Liver (tissue), 3 donors: ENCODE data around the gene NDC1.

Experiments
- ATF3 ChIP-seq: IDR thresholded peaks from 2 replicates; pipeline ENCODE4 v1.6.1; 2016; ENCODE audit warnings: antibody characterized with exemption
- CTCF ChIP-seq: fragments of 150-350 bp; IDR thresholded peaks from 2 replicates; pipeline ENCODE4 v1.5.1; 2017; ENCODE audit warnings: improper control_type of control experiment, low read depth, low read length; ENCODE audit not compliant: missing input control
- EGR1 ChIP-seq, 2 donors: IDR thresholded peaks; 2 replicates each; pipeline ENCODE4 v1.6.1; 2016 to 2018; ENCODE audit warnings: antibody characterized with exemption in 2 of 2, low read depth in 2 of 2
- GABPA ChIP-seq, 2 donors: IDR thresholded peaks in 1 of 2; conservative IDR thresholded peaks in 1 of 2; 2 replicates each; pipeline ENCODE4 v1.6.1; 2016; ENCODE audit warnings: antibody characterized with exemption in 2 of 2, mild to moderate bottlenecking in 1 of 2, moderate library complexity in 1 of 2
- HNF4G ChIP-seq: IDR thresholded peaks from 2 replicates; pipeline ENCODE4 v1.6.1; 2016; ENCODE audit warnings: antibody characterized with exemption
- MAX ChIP-seq: IDR thresholded peaks from 2 replicates; pipeline ENCODE4 v1.6.1; 2016; ENCODE audit warnings: antibody characterized with exemption
- RAD21 ChIP-seq, 2 donors: IDR thresholded peaks; 2 replicates each; pipeline ENCODE4 v1.6.1; 2016; ENCODE audit warnings: antibody characterized with exemption in 2 of 2, mild to moderate bottlenecking in 2 of 2
- SP1 ChIP-seq: IDR thresholded peaks from 2 replicates; pipeline ENCODE4 v1.6.1; 2018; ENCODE audit warnings: antibody characterized with exemption, mild to moderate bottlenecking
- donor health status: healthy.
- donor health status: healthy.

DNA sequence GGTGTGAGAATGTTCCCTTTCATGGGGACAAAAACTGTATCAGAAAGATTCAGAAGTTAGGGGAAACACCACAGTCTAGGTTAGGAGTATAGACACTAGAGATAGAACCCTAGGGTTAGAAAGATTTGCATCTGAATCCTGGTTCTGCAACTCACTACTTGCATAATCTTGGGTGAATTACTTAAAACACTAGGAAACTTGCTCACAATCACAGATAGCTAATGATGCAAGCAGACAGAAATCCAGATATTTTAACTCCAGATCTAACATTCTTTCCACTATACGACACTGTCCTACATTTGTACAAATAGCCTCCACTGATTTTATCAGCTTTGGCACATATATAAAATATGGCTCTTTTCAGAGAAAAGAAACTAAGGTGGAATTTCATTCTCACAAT is 68.3 kb downstream of the NDC1 start:
- TF ChIP-seq CTCF (no peak), MAX (no peak), GABPA (IDR thresholded peaks at IDR 0.05 in 1 of 2, conservative IDR thresholded peaks at IDR 0.05 in 1 of 2) (no peak), ATF3 (no peak), SP1 (no peak), EGR1 (IDR thresholded peaks at IDR 0.05; ENCODE audit: low read depth in 2 of 2) (no peak), HNF4G (no peak), RAD21 (IDR thresholded peaks at IDR 0.05) (no peak)
